ENCODE measurements around the gene SLC22A13. TPM values are rescaled to one million over a fixed set of nuclear protein-coding genes. Genes with fewer than 3 reads are reported as not detected.
"Not testable (repeated sequence)": the region's sequence is repeated elsewhere in the genome, so short reads cannot be mapped to it uniquely, and the experiment has no call there.

SLC22A13 gene
- polyA plus RNA-seq, 1 donor, result 0.34 TPM

GRCh38 chr3:38276081-38276916 is 10.7 kb downstream of the SLC22A13 start:
- no peaks in the 10 kb centered on the region for H3K4me1 ChIP-seq (ENCODE audit: control insufficient read depth, insufficient read depth, low read length)
- DNase-seq, result no peak
- H3K27me3 ChIP-seq (ENCODE audit: control insufficient read depth, insufficient read depth, low read length), result no peaks in the 10 kb centered on the region
- WGBS (ENCODE audit: insufficient coverage, low lambda C conversion rate), result no CpG with 5 or more reads among the region's 13 CpGs
- no peaks in the 10 kb centered on the region for H3K9me3 ChIP-seq (ENCODE audit: control insufficient read depth, low read depth, low read length)
- no peaks in the 10 kb centered on the region for H3K36me3 ChIP-seq (ENCODE audit: control insufficient read depth, insufficient read depth, low read length)
- no peak overlapping the region for H3K27ac ChIP-seq (ENCODE audit: low read length)
- H3K4me3 ChIP-seq (ENCODE audit: low read length), result no peak overlapping the region

DNA sequence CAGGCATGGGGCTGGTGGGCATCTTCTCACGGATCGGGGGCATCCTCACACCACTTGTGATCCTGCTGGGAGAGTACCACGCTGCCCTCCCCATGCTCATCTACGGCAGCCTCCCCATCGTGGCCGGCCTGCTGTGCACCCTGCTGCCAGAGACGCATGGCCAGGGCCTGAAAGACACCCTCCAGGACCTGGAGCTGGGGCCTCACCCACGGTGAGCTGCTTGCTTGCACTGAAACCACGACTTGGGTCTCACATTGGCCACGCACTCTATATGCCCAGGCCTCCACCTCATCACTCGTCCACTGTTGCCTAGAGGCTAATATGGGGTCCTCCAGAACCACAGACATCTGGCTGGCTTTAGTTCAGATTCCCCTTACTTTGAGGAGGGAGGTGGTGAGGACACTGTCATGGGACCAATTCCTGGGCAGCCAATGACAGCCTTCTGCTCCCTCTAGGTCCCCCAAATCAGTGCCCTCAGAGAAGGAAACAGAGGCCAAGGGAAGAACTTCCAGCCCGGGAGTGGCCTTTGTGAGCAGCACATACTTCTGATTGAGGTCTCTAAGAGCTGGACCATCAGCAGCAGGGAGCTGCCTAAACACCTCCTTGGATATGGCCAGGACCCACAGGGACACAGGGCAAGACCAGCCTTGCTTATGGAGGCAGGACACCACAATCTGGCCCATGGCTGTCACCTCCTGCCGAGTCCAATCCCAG is 11.5 kb downstream of the SLC22A13 start:
- no peaks in the 10 kb centered on the region for H3K9me3 ChIP-seq (ENCODE audit: control insufficient read depth, low read depth, low read length)
- no peak for DNase-seq
- H3K27me3 ChIP-seq (ENCODE audit: control insufficient read depth, insufficient read depth, low read length), result no peaks in the 10 kb centered on the region
- no peak overlapping the region for H3K4me3 ChIP-seq (ENCODE audit: low read length)
- no peaks in the 10 kb centered on the region for H3K4me1 ChIP-seq (ENCODE audit: control insufficient read depth, insufficient read depth, low read length)
- no CpG with 5 or more reads among the region's 13 CpGs for WGBS (ENCODE audit: insufficient coverage, low lambda C conversion rate)
- no peak overlapping the region for H3K27ac ChIP-seq (ENCODE audit: low read length)
- H3K36me3 ChIP-seq (ENCODE audit: control insufficient read depth, insufficient read depth, low read length), result no peaks in the 10 kb centered on the region

DNA sequence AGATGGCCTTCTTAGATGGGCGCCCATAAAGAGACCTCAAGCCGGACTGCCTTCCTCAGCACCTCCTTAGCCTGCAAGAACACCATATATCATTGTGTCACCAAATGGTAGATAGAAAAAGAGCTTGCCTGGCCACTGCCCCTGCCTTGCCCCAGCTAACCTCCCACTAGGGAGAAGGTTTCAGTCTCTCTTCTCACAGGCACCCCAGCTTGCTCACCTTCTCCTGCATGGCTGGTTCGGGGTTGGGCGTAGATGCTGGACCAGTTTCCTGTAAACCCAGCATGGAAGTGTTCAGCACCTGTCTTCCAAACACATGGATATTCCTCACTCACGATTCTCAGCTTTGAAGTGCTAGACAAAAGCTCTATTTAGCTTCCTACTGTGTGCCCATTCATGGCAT is 13.2 kb downstream of the SLC22A13 start:
- Histone ChIP-seq H3K4me3 (ENCODE audit: low read length) (no peak overlapping the region), H3K4me1 (ENCODE audit: control insufficient read depth, insufficient read depth, low read length) (no peaks in the 10 kb centered on the region), H3K27ac (ENCODE audit: low read length) (no peak overlapping the region), H3K27me3 (ENCODE audit: control insufficient read depth, insufficient read depth, low read length) (no peaks in the 10 kb centered on the region), H3K36me3 (ENCODE audit: control insufficient read depth, insufficient read depth, low read length) (no peaks in the 10 kb centered on the region), H3K9me3 (ENCODE audit: control insufficient read depth, low read depth, low read length) (no peaks in the 10 kb centered on the region)
- DNase-seq, result no peak
- no CpG with 5 or more reads among the region's 5 CpGs for WGBS (ENCODE audit: insufficient coverage, low lambda C conversion rate)

GRCh38 chr3:38281895-38282686 is 16.5 kb downstream of the SLC22A13 start, which contains the start of gene SLC22A14:
Gene SLC22A14, plus strand, starts transcription at chr3:38282294. Its CDS starts 23,733 bp downstream, at chr3:38306027.
- Histone ChIP-seq H3K27me3 (ENCODE audit: control insufficient read depth, insufficient read depth, low read length) (no peaks in the 10 kb centered on the region), H3K36me3 (ENCODE audit: control insufficient read depth, insufficient read depth, low read length) (no peaks in the 10 kb centered on the region), H3K4me1 (ENCODE audit: control insufficient read depth, insufficient read depth, low read length) (no peaks in the 10 kb centered on the region), H3K9me3 (ENCODE audit: control insufficient read depth, low read depth, low read length) (no peaks in the 10 kb centered on the region), H3K4me3 (ENCODE audit: low read length) (no peak within 1 kb of the TSS), H3K27ac (ENCODE audit: low read length) (no peak within 1 kb of the TSS)
- WGBS (ENCODE audit: insufficient coverage, low lambda C conversion rate), result 100% methylated on average over 1 of the region's 14 CpGs
- DNase-seq, result no peak

GRCh38 chr3:38283810-38284755 is 18.5 kb downstream of the SLC22A13 start:
- H3K9me3 ChIP-seq (ENCODE audit: control insufficient read depth, low read depth, low read length), result no peaks in the 10 kb centered on the region
- no peaks in the 10 kb centered on the region for H3K4me1 ChIP-seq (ENCODE audit: control insufficient read depth, insufficient read depth, low read length)
- H3K27ac ChIP-seq (ENCODE audit: low read length), result no peak overlapping the region
- no peaks in the 10 kb centered on the region for H3K27me3 ChIP-seq (ENCODE audit: control insufficient read depth, insufficient read depth, low read length)
- no peak for DNase-seq
- no peaks in the 10 kb centered on the region for H3K36me3 ChIP-seq (ENCODE audit: control insufficient read depth, insufficient read depth, low read length)
- H3K4me3 ChIP-seq (ENCODE audit: low read length), result no peak overlapping the region
- 100% methylated on average over 2 of the region's 16 CpGs for WGBS (ENCODE audit: insufficient coverage, low lambda C conversion rate)

- H3K27ac ChIP-seq (ENCODE audit: low read length), result no peak overlapping the region
- H3K36me3 ChIP-seq (ENCODE audit: control insufficient read depth, insufficient read depth, low read length), result no peaks in the 10 kb centered on the region
- H3K9me3 ChIP-seq (ENCODE audit: control insufficient read depth, low read depth, low read length), result no peaks in the 10 kb centered on the region
- H3K27me3 ChIP-seq (ENCODE audit: control insufficient read depth, insufficient read depth, low read length), result no peaks in the 10 kb centered on the region
- H3K4me1 ChIP-seq (ENCODE audit: control insufficient read depth, insufficient read depth, low read length), result no peaks in the 10 kb centered on the region
- H3K4me3 ChIP-seq (ENCODE audit: low read length), result no peak overlapping the region
- WGBS (ENCODE audit: insufficient coverage, low lambda C conversion rate), result no CpG with 5 or more reads among the region's 6 CpGs
- no peak for DNase-seq
Measured at GRCh38 chr3:38284756-38285150, 19.1 kb downstream of the SLC22A13 start.

- H3K4me3 ChIP-seq (ENCODE audit: low read length); H3K9me3 ChIP-seq (ENCODE audit: control insufficient read depth, low read depth, low read length); H3K4me1 ChIP-seq (ENCODE audit: control insufficient read depth, insufficient read depth, low read length); H3K27me3 ChIP-seq (ENCODE audit: control insufficient read depth, insufficient read depth, low read length); DNase-seq; H3K27ac ChIP-seq (ENCODE audit: low read length); H3K36me3 ChIP-seq (ENCODE audit: control insufficient read depth, insufficient read depth, low read length): not testable (repeated sequence)
- no CpG with 5 or more reads among the region's 16 CpGs for WGBS (ENCODE audit: insufficient coverage, low lambda C conversion rate)
Measured at GRCh38 chr3:38289286-38290217, 23.9 kb downstream of the SLC22A13 start.

DNA sequence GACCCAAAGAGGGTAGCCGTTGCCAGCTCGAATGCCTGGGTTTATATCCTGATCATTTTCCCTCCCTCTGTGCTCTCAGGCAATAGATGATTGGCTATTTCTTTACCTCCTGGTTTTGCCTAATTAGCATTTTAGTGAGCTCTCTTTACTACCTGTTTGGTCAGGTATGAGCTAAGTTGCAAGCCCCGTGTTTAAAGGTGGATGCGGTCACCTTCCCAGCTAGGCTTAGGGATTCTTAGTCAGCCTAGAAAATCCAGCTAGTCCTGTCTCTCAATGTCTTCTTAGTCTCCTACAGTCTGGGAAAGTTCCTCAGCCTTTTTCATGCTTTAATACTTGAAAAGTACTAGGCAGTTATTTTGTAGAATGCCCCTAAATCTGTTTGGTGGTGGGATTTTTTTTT is 31.4 kb downstream of the SLC22A13 start:
- 100% methylated on average over 1 of the region's 4 CpGs for WGBS (ENCODE audit: insufficient coverage, low lambda C conversion rate)
- not testable (repeated sequence) for H3K9me3 ChIP-seq (ENCODE audit: control insufficient read depth, low read depth, low read length); H3K27me3 ChIP-seq (ENCODE audit: control insufficient read depth, insufficient read depth, low read length); H3K4me3 ChIP-seq (ENCODE audit: low read length); DNase-seq; H3K4me1 ChIP-seq (ENCODE audit: control insufficient read depth, insufficient read depth, low read length); H3K27ac ChIP-seq (ENCODE audit: low read length); H3K36me3 ChIP-seq (ENCODE audit: control insufficient read depth, insufficient read depth, low read length)

- H3K9me3 ChIP-seq (ENCODE audit: control insufficient read depth, low read depth, low read length), result no peaks in the 10 kb centered on the region
Measured at GRCh38 chr3:38297537-38297936, 31.9 kb downstream of the SLC22A13 start.

More at GRCh38 chr3:38297537-38297936, 31.9 kb downstream of the SLC22A13 start:
- DNase-seq, result no peak
- Histone ChIP-seq H3K4me3 (ENCODE audit: low read length) (no peak overlapping the region), H3K27ac (ENCODE audit: low read length) (no peak overlapping the region), H3K27me3 (ENCODE audit: control insufficient read depth, insufficient read depth, low read length) (no peaks in the 10 kb centered on the region), H3K36me3 (ENCODE audit: control insufficient read depth, insufficient read depth, low read length) (no peaks in the 10 kb centered on the region), H3K4me1 (ENCODE audit: control insufficient read depth, insufficient read depth, low read length) (no peaks in the 10 kb centered on the region)
